Activated CD4-positive, alpha-beta T cell treated with anti-CD3 and anti-CD28 coated beads, Interleukin-2, amount 50 U/mL, for 48 hours (primary cell): ENCODE data around the gene PRKAG2.

Source experiments
- DNase-seq, 2 experiments: peaks; one replicate each; pipeline ENCODE4 v3.0.0-alpha.2; 2020

PRKAG2 gene

GRCh38 chr7:151736403-151736909 is 140.5 kb downstream of the PRKAG2 start:
- no peak for DNase-seq

- DNase-seq: no peak
These were observed 141.0 kb downstream of the PRKAG2 start for GRCh38 chr7:151735851-151736402.

- DNase-seq: no peak
These were observed 141.6 kb downstream of the PRKAG2 start for GRCh38 chr7:151735186-151735850.

- DNase-seq: no peak
These were observed 143.9 kb downstream of the PRKAG2 start for GRCh38 chr7:151732834-151733592.

GRCh38 chr7:151732292-151732691 is 144.6 kb downstream of the PRKAG2 start:
- DNase-seq: no peak

- no peak for DNase-seq
These were observed 145.9 kb downstream of the PRKAG2 start for GRCh38 chr7:151731022-151731441.

GRCh38 chr7:151730591-151730990 is 146.3 kb downstream of the PRKAG2 start:
- no peak for DNase-seq

- DNase-seq: no peak
These were observed 147.4 kb downstream of the PRKAG2 start for GRCh38 chr7:151729521-151729921.

- DNase-seq: no peak
These were observed 148.2 kb downstream of the PRKAG2 start for GRCh38 chr7:151728746-151729145.

- DNase-seq: no peak
These were observed 148.6 kb downstream of the PRKAG2 start for GRCh38 chr7:151728286-151728660.

- DNase-seq: peak; percentile 62 to 72
These were observed 149.2 kb downstream of the PRKAG2 start for GRCh38 chr7:151727579-151728285.

- no peak for DNase-seq
These were observed 150.0 kb downstream of the PRKAG2 start for GRCh38 chr7:151726652-151727578.

GRCh38 chr7:151725844-151726651 is 150.9 kb downstream of the PRKAG2 start:
- no peak for DNase-seq

- DNase-seq: no peak
These were observed 151.9 kb downstream of the PRKAG2 start for GRCh38 chr7:151724920-151725584.

- DNase-seq: no peak
These were observed 152.5 kb downstream of the PRKAG2 start for GRCh38 chr7:151724250-151724915.

GRCh38 chr7:151723321-151723720 is 153.6 kb downstream of the PRKAG2 start:
- DNase-seq: no peak

GRCh38 chr7:151722533-151722932 is 154.4 kb downstream of the PRKAG2 start:
- no peak for DNase-seq

- no peak for DNase-seq
These were observed 155.2 kb downstream of the PRKAG2 start for GRCh38 chr7:151721694-151722093.

- DNase-seq: no peak
These were observed 155.7 kb downstream of the PRKAG2 start for GRCh38 chr7:151721236-151721635.

- DNase-seq: no peak
These were observed 156.6 kb downstream of the PRKAG2 start for GRCh38 chr7:151720280-151720679.
